ACC112 (cell line): Measurements from ENCODE around the gene NAV3.

Experiments used
- H2AFZ ChIP-seq: fragments of 200-600 bp; sonication (generic); one replicate; pipeline ENCODE4 v1.6.0; 2017; ENCODE audit warnings: antibody characterized with exemption, low read length; ENCODE audit not compliant: unreplicated experiment
- H3K27ac ChIP-seq: fragments of 200-600 bp; sonication (generic); 2 replicates; pipeline ENCODE4 v1.5.1; 2014; ENCODE audit warnings: low read depth, mild to moderate bottlenecking, antibody characterized with exemption, low read length, moderate library complexity
- H3K27me3 ChIP-seq: fragments of 200-600 bp; sonication (generic); 2 replicates; pipeline ENCODE4 v1.6.1; 2014; ENCODE audit warnings: mild to moderate bottlenecking, antibody characterized with exemption, low read length, moderate library complexity, mixed read lengths; ENCODE audit not compliant: insufficient read depth
- H3K36me3 ChIP-seq: fragments of 200-600 bp; sonication (generic); 2 replicates; pipeline ENCODE4 v1.6.1; 2016; ENCODE audit warnings: mild to moderate bottlenecking, antibody characterized with exemption, low read length, moderate library complexity, mixed read lengths; ENCODE audit not compliant: insufficient read depth
- H3K4me1 ChIP-seq: fragments of 200-600 bp; sonication (generic); one replicate; pipeline ENCODE4 v1.6.1; 2016; ENCODE audit warnings: low read length, mixed read lengths; ENCODE audit not compliant: insufficient read depth, unreplicated experiment, control insufficient read depth
- H3K4me3 ChIP-seq: fragments of 200-600 bp; sonication (generic); 2 replicates; pipeline ENCODE4 v1.5.1; 2014; ENCODE audit warnings: mild to moderate bottlenecking, low read depth, low read length
- H3K79me2 ChIP-seq: fragments of 200-600 bp; sonication (generic); one replicate; pipeline ENCODE4 v1.6.0; 2016; ENCODE audit warnings: low read length; ENCODE audit not compliant: control insufficient read depth, unreplicated experiment, insufficient read depth

The NAV3 gene

DNA sequence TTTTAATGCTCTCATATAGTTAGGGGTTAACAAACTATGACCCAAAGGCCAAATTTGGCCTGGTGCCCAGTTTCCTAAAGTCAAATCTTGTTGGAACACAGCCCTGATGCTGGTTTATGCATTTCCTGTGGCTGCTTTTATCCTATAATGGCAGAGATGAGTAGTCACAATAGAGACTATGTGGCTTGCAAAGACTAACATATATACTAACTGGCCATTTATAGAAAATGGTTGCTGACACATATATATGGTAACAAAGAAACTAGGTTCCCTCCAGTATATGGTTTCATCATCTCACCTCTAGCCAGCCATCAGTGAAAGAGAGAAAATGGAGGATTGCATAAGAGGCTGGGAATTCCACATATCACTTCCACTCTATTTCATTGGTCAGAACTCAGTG, 10.8 kb downstream of the NAV3 start:
- H3K4me3 ChIP-seq = no peak overlapping the region
- H2AFZ ChIP-seq = no peak overlapping the region
- H3K27me3 ChIP-seq = no peaks in the 10 kb centered on the region
- no peaks in the 10 kb centered on the region for H3K79me2 ChIP-seq
- H3K36me3 ChIP-seq = no peaks in the 10 kb centered on the region
- H3K4me1 ChIP-seq = peaks cover 22% of the 10 kb centered on the region
- no peak overlapping the region for H3K27ac ChIP-seq

DNA sequence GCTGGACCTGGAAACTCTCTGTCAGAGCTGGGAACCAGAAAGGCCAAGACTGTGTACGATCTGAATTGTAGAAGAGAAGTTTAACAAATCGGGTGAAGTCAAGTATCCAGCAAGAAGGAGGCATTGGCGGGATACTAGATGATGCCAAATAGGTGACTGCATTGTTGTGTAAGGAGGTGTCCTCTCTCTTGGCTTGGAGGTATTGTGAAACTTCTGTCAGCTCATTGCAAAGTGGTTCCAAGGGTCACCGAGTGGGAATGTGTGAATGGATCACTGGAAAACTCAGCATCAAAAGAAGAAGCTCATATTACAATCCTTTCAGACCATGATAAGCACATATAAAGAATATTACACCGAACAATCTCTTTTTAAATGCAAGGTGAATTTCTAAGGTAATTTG, 11.7 kb downstream of the NAV3 start:
- H3K4me1 ChIP-seq = peaks cover 31% of the 10 kb centered on the region
- no peaks in the 10 kb centered on the region for H3K27me3 ChIP-seq
- H3K36me3 ChIP-seq = no peaks in the 10 kb centered on the region
- no peak overlapping the region for H3K27ac ChIP-seq
- H3K4me3 ChIP-seq = no peak overlapping the region
- H3K79me2 ChIP-seq = no peaks in the 10 kb centered on the region
- H2AFZ ChIP-seq = no peak overlapping the region

DNA sequence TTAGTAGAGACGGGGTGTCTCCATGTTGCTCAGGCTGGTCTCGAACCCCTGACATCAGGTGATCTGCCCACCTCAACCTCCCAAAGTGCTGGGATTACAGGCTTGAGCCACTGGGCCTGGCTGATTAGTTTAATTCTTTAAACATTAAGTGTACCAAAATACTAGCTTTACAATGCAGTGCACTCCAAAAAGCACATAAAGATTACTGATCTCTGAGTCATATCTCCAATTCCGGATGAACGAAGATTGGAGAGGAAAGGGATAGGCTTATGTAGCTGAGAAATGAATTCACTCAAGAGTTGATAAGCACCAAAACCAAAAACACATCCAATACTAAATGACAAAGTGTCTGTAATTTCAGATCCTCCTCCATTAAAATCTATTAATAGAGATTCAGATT, 15.1 kb downstream of the NAV3 start:
- H2AFZ ChIP-seq = no peak overlapping the region
- no peaks in the 10 kb centered on the region for H3K36me3 ChIP-seq
- H3K4me3 ChIP-seq = no peak overlapping the region
- peaks cover 54% of the 10 kb centered on the region for H3K4me1 ChIP-seq
- H3K79me2 ChIP-seq = no peaks in the 10 kb centered on the region
- no peaks in the 10 kb centered on the region for H3K27me3 ChIP-seq
- H3K27ac ChIP-seq = no peak overlapping the region; the same call in 1 of the 2 replicates

DNA sequence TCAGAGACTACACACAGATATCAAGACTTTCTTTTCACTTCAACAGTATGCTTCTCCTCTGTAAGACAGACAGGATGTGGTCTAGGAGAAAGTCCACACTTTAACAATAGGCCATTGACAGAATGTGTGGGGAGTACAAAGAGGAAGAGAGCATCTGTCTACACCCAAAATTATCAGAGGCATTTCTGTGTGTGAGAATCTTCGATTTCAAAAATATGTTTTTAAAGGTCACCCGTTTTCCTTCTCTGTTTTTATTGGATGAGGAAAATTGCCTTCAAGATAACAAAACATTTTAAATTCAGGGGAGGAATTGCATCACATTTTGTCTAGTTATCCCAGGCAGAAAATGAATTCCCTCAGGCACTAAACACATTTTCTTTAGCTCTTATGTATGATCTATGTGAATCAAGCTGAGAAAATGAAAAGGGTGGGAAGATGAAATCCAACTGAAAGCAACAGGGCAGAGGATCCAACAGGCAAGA, 16.4 kb downstream of the NAV3 start:
- H3K4me1 ChIP-seq = peaks cover 41% of the 10 kb centered on the region
- peak overlapping the region; percentile 79 for H3K27ac ChIP-seq

DNA sequence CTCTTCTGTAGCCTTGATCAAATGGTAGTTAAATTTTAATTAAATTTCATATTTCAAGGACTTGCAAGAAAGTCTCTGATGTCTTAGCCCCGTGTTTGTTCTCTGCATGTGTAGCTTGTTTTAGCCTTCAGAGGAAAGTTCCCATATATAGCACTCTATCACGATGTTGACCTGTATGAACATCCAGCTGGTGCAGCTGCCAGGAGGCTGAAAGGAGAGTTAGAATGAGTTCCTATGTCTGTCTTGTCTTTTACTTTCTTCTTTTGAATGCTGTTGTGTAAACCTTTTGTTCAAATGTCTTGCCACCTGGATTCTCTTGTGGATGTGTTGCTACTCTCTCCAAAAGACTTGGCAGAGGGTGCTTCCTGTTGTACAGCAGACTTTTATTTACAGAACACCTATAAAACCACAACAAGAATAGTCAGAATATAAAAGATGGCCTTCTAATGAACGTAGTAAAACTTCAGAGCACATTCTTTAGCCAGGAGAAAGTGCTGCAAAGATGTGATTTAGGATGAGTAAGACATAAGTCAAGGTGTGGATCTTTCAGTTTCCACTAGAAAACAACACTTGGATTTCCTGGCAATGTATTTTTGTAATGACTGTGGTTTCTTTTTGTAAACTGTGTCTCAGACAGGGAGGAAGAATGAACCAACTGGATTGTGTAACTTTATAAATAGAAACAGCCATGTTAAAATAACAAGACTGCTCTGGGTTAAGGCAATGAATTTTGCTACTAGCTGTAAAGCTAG, 17.2 kb downstream of the NAV3 start:
- Histone ChIP-seq H3K4me3 (peak overlapping the region; percentile 52), H3K4me1 (peaks cover 38% of the 10 kb centered on the region)

More for the DNA sequence above, 16.4 kb downstream of the NAV3 start:
- Histone ChIP-seq H2AFZ (peak overlapping the region; percentile 55), H3K36me3 (no peaks in the 10 kb centered on the region), H3K79me2 (no peaks in the 10 kb centered on the region), H3K4me3 (peak overlapping the region; percentile 23; the same call in 1 of the 2 replicates), H3K27me3 (no peaks in the 10 kb centered on the region)

DNA sequence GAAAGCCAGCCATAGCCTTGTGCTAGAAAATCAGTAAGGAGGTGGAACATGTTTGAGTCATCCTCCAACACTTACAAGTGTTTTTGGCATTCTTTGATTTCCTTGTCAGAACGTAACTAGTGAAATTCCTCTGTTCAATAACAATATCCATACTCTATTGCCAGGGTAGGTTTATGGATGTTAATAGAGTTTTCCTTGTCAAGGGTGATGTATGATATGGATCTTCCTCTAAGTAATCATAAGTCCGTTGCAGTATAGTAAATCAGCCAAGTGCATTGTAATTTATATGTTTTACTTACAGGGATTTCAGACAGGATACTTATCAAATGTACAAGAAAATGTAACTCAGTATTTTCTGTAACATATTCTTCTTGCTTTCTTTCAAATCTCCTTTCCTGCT, 19.4 kb downstream of the NAV3 start:
- no peak overlapping the region for H3K27ac ChIP-seq
- H3K4me3 ChIP-seq = no peak overlapping the region
- H3K4me1 ChIP-seq = peaks cover 38% of the 10 kb centered on the region
- H3K36me3 ChIP-seq = no peaks in the 10 kb centered on the region
- H3K27me3 ChIP-seq = no peaks in the 10 kb centered on the region
- H2AFZ ChIP-seq = no peak overlapping the region
- H3K79me2 ChIP-seq = no peaks in the 10 kb centered on the region

More for the DNA sequence above, 17.2 kb downstream of the NAV3 start:
- H3K79me2 ChIP-seq = no peaks in the 10 kb centered on the region
- H3K36me3 ChIP-seq = no peaks in the 10 kb centered on the region
- H3K27me3 ChIP-seq = no peaks in the 10 kb centered on the region
- H3K27ac ChIP-seq = peak overlapping the region; percentile 79
- H2AFZ ChIP-seq = peak overlapping the region; percentile 47

DNA sequence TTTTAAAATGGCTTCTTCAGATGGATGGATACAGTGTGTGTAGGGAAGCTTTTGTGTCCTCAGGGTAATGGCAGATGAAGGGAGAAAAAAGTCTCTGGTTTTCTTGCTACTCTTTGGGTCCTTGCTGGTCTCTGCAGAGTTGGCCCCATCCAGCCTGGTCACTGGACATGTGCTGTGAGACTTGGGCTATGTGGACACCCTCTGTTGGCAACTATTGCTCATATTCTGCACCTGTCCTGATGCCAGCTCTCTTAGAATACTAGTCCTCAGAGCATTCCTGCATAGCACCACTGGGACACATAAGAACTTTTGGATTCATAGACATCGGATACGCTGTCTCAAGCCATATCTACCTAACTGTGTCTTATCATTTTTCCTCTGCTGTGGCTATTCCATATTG, 20.0 kb downstream of the NAV3 start:
- no peak overlapping the region for H2AFZ ChIP-seq
- no peaks in the 10 kb centered on the region for H3K36me3 ChIP-seq
- no peak overlapping the region for H3K27ac ChIP-seq
- peaks cover 40% of the 10 kb centered on the region for H3K4me1 ChIP-seq
- H3K79me2 ChIP-seq = no peaks in the 10 kb centered on the region
- H3K27me3 ChIP-seq = no peaks in the 10 kb centered on the region
- no peak overlapping the region for H3K4me3 ChIP-seq

DNA sequence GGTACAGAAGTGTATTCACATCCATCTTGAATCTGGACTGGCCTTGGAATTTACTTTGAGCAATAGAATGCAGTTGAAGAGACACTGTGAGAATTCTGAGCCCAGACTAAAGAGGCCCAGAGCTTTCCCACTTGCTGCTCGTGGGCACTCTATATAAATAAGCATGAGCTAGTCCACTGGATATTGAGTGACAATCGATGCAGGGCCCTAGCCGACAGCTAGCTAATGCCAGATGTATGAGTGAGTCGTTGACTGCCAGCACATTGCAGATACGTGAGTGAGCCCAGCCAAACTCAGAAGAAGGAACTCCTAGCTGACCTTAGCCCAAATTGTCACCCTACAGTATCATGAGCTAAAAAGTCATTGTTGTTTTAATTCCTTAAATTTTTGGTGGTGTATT, 24.9 kb downstream of the NAV3 start:
- H3K27ac ChIP-seq = no peak overlapping the region

DNA sequence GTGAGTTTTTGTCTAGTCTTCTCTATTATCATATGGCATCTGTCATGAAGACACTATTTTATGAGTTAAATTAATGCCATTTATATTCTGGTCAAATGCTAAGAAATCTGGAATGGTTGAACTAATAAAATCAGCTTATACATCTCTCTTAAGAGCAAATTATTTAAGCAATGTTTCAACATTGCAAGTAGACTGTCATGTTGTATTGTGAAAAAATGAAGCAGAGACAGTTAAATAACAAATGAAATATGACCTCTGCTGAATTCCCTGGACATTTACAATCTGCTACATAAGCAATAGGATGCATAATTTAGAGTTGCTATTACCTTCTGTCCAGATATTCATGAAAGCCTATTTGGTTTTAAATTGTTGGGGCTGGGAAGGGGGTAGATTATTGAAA, 30.6 kb downstream of the NAV3 start:
- no peaks in the 10 kb centered on the region for H3K36me3 ChIP-seq
- H3K27ac ChIP-seq = no peak overlapping the region
- no peak overlapping the region for H3K4me3 ChIP-seq
- H2AFZ ChIP-seq = peak overlapping the region; percentile 18
- no peaks in the 10 kb centered on the region for H3K27me3 ChIP-seq
- H3K4me1 ChIP-seq = peaks cover 25% of the 10 kb centered on the region
- H3K79me2 ChIP-seq = no peaks in the 10 kb centered on the region

More for the DNA sequence above, 24.9 kb downstream of the NAV3 start:
- Histone ChIP-seq H3K27me3 (no peaks in the 10 kb centered on the region), H3K79me2 (no peaks in the 10 kb centered on the region), H3K4me1 (peaks cover 12% of the 10 kb centered on the region), H3K36me3 (no peaks in the 10 kb centered on the region), H3K4me3 (no peak overlapping the region), H2AFZ (no peak overlapping the region)

DNA sequence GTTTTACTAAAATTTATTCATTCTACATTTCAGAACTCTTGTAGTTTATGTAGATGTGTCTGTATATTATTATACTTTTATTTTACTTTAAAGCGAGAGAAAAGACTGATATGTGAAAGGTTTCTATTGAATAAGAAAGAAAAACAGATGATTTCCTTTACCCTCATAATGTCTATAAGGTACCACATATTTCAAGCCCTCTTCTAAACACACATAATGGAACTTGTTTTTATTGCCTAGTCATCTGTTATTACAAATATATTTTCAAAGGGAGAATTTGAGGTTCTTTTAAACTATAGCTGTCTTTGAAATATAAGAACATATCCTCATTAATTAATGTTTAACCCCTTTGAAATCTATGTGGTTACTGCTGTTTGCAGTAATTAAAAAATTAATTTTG, 34.5 kb downstream of the NAV3 start:
- no peaks in the 10 kb centered on the region for H3K27me3 ChIP-seq
- peaks cover 16% of the 10 kb centered on the region for H3K4me1 ChIP-seq
- H3K36me3 ChIP-seq = no peaks in the 10 kb centered on the region
- H2AFZ ChIP-seq = no peak overlapping the region
- H3K4me3 ChIP-seq = no peak overlapping the region
- no peak overlapping the region for H3K27ac ChIP-seq
- no peaks in the 10 kb centered on the region for H3K79me2 ChIP-seq

DNA sequence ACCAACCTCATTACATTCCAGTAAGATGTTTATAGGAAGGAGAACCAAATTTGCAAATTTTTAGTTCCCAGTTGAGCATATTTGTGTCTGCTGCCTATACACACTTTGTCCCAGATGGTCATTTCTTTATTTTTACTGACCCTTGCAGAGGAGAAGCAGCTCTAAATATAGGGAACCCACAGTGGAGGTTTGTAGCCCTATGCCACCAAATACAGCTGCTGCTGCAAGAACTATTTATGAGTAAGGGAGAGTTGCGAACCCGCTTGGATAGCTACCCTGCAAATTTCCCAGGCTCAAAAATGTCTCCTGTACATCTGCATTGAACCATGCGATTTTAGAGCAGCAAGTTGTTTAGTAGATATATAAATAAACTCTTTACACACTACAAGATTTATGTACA, 48.2 kb downstream of the NAV3 start:
- Histone ChIP-seq H2AFZ (no peak overlapping the region), H3K4me1 (no peaks in the 10 kb centered on the region), H3K4me3 (no peak overlapping the region), H3K79me2 (no peaks in the 10 kb centered on the region), H3K27ac (no peak overlapping the region), H3K36me3 (no peaks in the 10 kb centered on the region), H3K27me3 (no peaks in the 10 kb centered on the region)
